Activated CD4-positive, alpha-beta T cell treated with anti-CD3 and anti-CD28 coated beads, Interleukin-2, amount 50 U/mL, for 16 hours (primary cell): ENCODE data around the gene DCLK1.

Experiments used
- DNase-seq: peaks from one replicate; pipeline ENCODE4 v3.0.0-alpha.2; 2020

DCLK1 gene

GRCh38 chr13:35729926-35730627 lies 401.1 kb downstream of the DCLK1 start:
- DNase-seq, result no peak

- DNase-seq, result no peak
Observed at GRCh38 chr13:35727881-35728280, 403.3 kb downstream of the DCLK1 start.

GRCh38 chr13:35724446-35724845 lies 406.7 kb downstream of the DCLK1 start:
- no peak for DNase-seq

- DNase-seq, result no peak
Observed at GRCh38 chr13:35723821-35724220, 407.4 kb downstream of the DCLK1 start.

GRCh38 chr13:35723053-35723461 lies 408.1 kb downstream of the DCLK1 start:
- DNase-seq, result no peak

GRCh38 chr13:35722458-35723052 lies 408.6 kb downstream of the DCLK1 start:
- no peak for DNase-seq

- peak; percentile 41 for DNase-seq
Observed at GRCh38 chr13:35720690-35721554, 410.3 kb downstream of the DCLK1 start.

GRCh38 chr13:35720290-35720689 lies 410.9 kb downstream of the DCLK1 start:
- DNase-seq, result no peak
